ENCODE results near the gene FAF2.
A peak's percentile ranks its signal among the peaks of the same experiment; 100 is the strongest.

FAF2 gene

GRCh38 chr5:176458904-176459561, 10.8 kb downstream of the FAF2 start:
- no peak for DNase-seq (ENCODE audit: low read depth)
- H3K4me3 ChIP-seq (replicated peaks; ENCODE audit: low read depth, low read length) = no peak overlapping the region
- TF ChIP-seq CTCF (IDR thresholded peaks at IDR 0.05; ENCODE audit: low read length, missing control alignments) = no peak

GRCh38 chr5:176461349-176461748, 13.2 kb downstream of the FAF2 start:
- H3K4me3 ChIP-seq (replicated peaks; ENCODE audit: low read depth, low read length) = no peak overlapping the region
- DNase-seq (ENCODE audit: low read depth) = no peak
- TF ChIP-seq CTCF (IDR thresholded peaks at IDR 0.05; ENCODE audit: low read length, missing control alignments) = no peak

GRCh38 chr5:176463113-176463764, 15.1 kb downstream of the FAF2 start:
- no peak for TF ChIP-seq CTCF (IDR thresholded peaks at IDR 0.05; ENCODE audit: low read length, missing control alignments)
- no peak for DNase-seq (ENCODE audit: low read depth)
- no peak overlapping the region for H3K4me3 ChIP-seq (replicated peaks; ENCODE audit: low read depth, low read length)

GRCh38 chr5:176466245-176466871, 18.2 kb downstream of the FAF2 start:
- H3K4me3 ChIP-seq (replicated peaks; ENCODE audit: low read depth, low read length) = no peak overlapping the region
- DNase-seq (ENCODE audit: low read depth) = peak; percentile 67
- no peak for TF ChIP-seq CTCF (IDR thresholded peaks at IDR 0.05; ENCODE audit: low read length, missing control alignments)

DNA sequence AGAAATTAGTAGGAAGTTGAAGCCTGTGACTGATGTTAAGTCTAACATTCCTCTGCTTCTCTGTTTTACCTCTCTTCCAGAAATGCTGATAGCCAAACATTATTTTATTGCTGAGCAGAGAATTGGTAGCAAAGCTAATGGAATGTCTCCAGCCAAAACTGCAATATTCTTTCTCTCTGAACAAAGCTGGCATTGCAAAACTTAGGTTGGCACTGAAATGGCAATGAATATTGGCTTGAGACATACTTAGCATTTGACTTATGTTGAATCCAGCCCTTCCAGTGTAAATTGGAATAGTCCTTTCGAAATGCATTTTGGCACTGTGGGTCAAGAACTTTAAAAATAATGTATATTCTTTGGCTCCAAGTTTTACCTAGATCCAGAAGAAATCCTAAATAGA, 21.1 kb downstream of the FAF2 start:
- DNase-seq (ENCODE audit: low read depth) = no peak
- H3K4me3 ChIP-seq (replicated peaks; ENCODE audit: low read depth, low read length) = no peak overlapping the region
- no peak for TF ChIP-seq CTCF (IDR thresholded peaks at IDR 0.05; ENCODE audit: low read length, missing control alignments)

- no peak overlapping the region for H3K4me3 ChIP-seq (replicated peaks; ENCODE audit: low read depth, low read length)
- no peak for TF ChIP-seq CTCF (IDR thresholded peaks at IDR 0.05; ENCODE audit: low read length, missing control alignments)
- no peak for DNase-seq (ENCODE audit: low read depth)
Measured at GRCh38 chr5:176470539-176470938, 22.4 kb downstream of the FAF2 start.

Measured in fibroblast of pulmonary artery (primary cell).